ENCODE results near the gene INTS11. TPM values are rescaled to one million over a fixed set of nuclear protein-coding genes. Genes with fewer than 3 reads are reported as not detected.

INTS11 gene
- total and polyA plus RNA-seq, 2 of the 13 experiments (the other 11 are each of a cell fraction or from before 2014, with no cell fraction given), result 52.8 to 94.8 TPM

DNA sequence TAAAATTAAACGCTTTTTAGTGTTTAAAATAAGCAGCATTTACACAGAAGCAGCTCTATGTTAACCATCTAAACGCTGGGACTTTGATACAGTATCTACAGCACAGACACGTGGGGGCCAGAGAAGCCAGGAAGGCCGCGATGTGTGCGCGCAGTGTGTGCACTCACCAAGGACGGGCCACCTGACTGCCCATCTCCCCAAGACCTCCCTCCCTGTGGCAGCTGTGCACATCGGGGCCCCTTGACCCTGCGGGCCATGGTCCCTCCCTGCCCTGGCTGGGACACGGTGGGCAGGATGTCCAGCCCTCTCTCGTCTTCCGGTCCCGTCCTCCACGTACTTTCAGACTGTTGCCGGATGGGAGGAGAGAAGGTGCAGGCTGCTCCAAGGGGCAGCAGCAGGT, 10.8 kb upstream of the INTS11 start (continued):
- TF ChIP-seq ZNF280B (CRISPR knock-in tag; IDR thresholded peaks at IDR 0.05; ENCODE audit: borderline replicate concordance) (no peak), MXD4 (CRISPR knock-in tag; IDR thresholded peaks at IDR 0.05) (no peak), AHR (CRISPR knock-in tag; IDR thresholded peaks at IDR 0.05) (0 out of 2 replicates have a peak, but pooled peaks have one; percentile 6), BRD4 (CRISPR knock-in tag; IDR thresholded peaks at IDR 0.05) (no peak)
- TF ChIP-seq, protein P1, sequence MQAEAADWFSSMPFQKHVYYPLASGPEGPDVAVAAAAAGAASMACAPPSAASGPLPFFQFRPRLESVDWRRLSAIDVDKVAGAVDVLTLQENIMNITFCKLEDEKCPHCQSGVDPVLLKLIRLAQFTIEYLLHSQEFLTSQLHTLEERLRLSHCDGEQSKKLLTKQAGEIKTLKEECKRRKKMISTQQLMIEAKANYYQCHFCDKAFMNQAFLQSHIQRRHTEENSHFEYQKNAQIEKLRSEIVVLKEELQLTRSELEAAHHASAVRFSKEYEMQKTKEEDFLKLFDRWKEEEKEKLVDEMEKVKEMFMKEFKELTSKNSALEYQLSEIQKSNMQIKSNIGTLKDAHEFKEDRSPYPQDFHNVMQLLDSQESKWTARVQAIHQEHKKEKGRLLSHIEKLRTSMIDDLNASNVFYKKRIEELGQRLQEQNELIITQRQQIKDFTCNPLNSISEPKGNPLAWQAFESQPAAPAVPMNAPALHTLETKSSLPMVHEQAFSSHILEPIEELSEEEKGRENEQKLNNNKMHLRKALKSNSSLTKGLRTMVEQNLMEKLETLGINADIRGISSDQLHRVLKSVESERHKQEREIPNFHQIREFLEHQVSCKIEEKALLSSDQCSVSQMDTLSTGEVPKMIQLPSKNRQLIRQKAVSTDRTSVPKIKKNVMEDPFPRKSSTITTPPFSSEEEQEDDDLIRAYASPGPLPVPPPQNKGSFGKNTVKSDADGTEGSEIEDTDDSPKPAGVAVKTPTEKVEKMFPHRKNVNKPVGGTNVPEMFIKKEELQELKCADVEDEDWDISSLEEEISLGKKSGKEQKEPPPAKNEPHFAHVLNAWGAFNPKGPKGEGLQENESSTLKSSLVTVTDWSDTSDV (CRISPR knock-in tag; IDR thresholded peaks at IDR 0.05), result no peak

GRCh38 chr1:1334835-1335234, 10.4 kb upstream of the INTS11 start:
- H3K4me1 ChIP-seq (ENCODE audit: insufficient read depth, low read length), result peaks cover 23% of the 10 kb centered on the region
- ATAC-seq (no peak), DNase-seq (ENCODE audit: low spot score) (no peak), FAIRE-seq (no peak)
- no peaks in the 10 kb centered on the region for H3K9me3 ChIP-seq (ENCODE audit: low read length)
- H3K4me3 ChIP-seq (replicated peaks in 1 of 3; ENCODE audit: insufficient read depth in 1 of 3, low read depth in 2 of 3, low read length in 3 of 3), result no peak overlapping the region
- no peak overlapping the region for H3K27ac ChIP-seq (ENCODE audit: extremely low read length, insufficient read depth, low read length)
- no TSS peak for BruUV-seq (replicated peaks)
- 0 out of 5 replicates have a peak, but pooled peaks cover 0 to 4% of the 10 kb centered on the region in 2 experiments for H3K27me3 ChIP-seq (ENCODE audit: control insufficient read depth in 1 of 2, insufficient read depth in 2 of 2, low read length in 2 of 2)
- H3K9ac ChIP-seq (ENCODE audit: insufficient read depth, low read depth, low read length), result no peak overlapping the region
- in situ Hi-C loops (cut with HindIII; ENCODE audit: extremely low pct_ligation_motif_present, low pct_unique_long_range_greater_than_20kb), result no loop called here
- peaks cover 7% of the 10 kb centered on the region; the same call in 1 of the 2 replicates for H4K20me1 ChIP-seq (ENCODE audit: insufficient read depth, low read length)
- intact Hi-C loops (cut with micrococcal nuclease; ENCODE audit: unreplicated experiment), result no loop called here
- 95% methylated on average over 4 of the region's 11 CpGs for WGBS (ENCODE audit: low lambda C conversion rate)
- H2AFZ ChIP-seq (ENCODE audit: low read length), result no peak overlapping the region
- ChIA-PET CTCF (ENCODE audit: low intra/inter-chr PET ratio, low total read pairs) (no interaction called here), POLR2A (interaction anchor here (1.4 to 3.9 kb wide), 3 partner anchors 11 to 40 kb away, joined by 3 to 12 read pairs (median 4); partner anchors contain the start of genes AURKAIP1 and DVL1)
- no peak overlapping the region for H3K4me2 ChIP-seq (ENCODE audit: low read depth, low read length)
- H3K79me2 ChIP-seq (ENCODE audit: insufficient read depth, low read length), result no peaks in the 10 kb centered on the region
- H3K36me3 ChIP-seq (replicated peaks in 1 of 2; ENCODE audit: control insufficient read depth in 1 of 2, insufficient read depth in 2 of 2, low read length in 2 of 2), result peaks cover 4 to 8% of the 10 kb centered on the region in 2 experiments; a peak in 4 of 5 replicates
- TF ChIP-seq MZF1 (CRISPR knock-in tag; IDR thresholded peaks at IDR 0.05; ENCODE audit: borderline replicate concordance) (no peak), E2F1 (CRISPR knock-in tag; IDR thresholded peaks at IDR 0.05) (no peak), ZIK1 (CRISPR knock-in tag; IDR thresholded peaks at IDR 0.05; ENCODE audit: borderline replicate concordance, low read depth) (no peak), RERE (CRISPR knock-in tag; IDR thresholded peaks at IDR 0.05; ENCODE audit: low read depth) (no peak)
- TF ChIP-seq, protein P2, sequence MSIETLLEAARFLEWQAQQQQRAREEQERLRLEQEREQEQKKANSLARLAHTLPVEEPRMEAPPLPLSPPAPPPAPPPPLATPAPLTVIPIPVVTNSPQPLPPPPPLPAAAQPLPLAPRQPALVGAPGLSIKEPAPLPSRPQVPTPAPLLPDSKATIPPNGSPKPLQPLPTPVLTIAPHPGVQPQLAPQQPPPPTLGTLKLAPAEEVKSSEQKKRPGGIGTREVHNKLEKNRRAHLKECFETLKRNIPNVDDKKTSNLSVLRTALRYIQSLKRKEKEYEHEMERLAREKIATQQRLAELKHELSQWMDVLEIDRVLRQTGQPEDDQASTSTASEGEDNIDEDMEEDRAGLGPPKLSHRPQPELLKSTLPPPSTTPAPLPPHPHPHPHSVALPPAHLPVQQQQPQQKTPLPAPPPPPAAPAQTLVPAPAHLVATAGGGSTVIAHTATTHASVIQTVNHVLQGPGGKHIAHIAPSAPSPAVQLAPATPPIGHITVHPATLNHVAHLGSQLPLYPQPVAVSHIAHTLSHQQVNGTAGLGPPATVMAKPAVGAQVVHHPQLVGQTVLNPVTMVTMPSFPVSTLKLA (IDR thresholded peaks at IDR 0.05), result no peak
